ENCODE data around the gene MCU.

DNA sequence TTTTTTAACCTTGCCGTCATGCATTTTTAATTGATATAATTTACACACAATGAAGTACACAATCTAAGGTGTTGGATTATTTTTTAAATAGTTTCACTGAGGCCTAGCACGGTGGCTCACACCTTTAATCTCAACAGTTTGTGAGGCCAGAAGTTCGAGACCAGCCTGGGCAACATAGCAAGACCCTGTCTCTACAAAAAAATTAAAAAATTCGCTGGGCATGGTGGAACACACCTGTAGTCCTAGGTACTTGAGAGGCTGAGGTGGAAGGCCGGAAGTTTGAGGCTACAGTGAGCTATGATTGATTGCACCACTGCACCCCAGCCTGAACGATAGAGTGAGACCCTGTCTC, 108.8 kb downstream of the MCU start:
- TF ChIP-seq POLR2A (IDR thresholded peaks at IDR 0.05; ENCODE audit: low read depth, low read length) (no peak), POLR2AphosphoS5 (IDR thresholded peaks at IDR 0.05; ENCODE audit: low read depth, low read length) (no peak)

All from GM12892 (cell line).